PC-3 (cell line): ENCODE results near the gene LRFN4.

Source experiments
- CTCF ChIP-seq: fragments of 300-600 bp; sonication (generic); conservative IDR thresholded peaks from 2 replicates; pipeline ENCODE4 v1.5.1; 2017; ENCODE audit warnings: antibody characterized with exemption, low read depth, mild to moderate bottlenecking, low read length
- EZH2 ChIP-seq: fragments of 300-600 bp; sonication (generic); IDR thresholded peaks from one replicate; pipeline ENCODE4 v1.6.1; 2017; ENCODE audit warnings: antibody characterized with exemption, mild to moderate bottlenecking, low read length; ENCODE audit not compliant: unreplicated experiment
- EZH2phosphoT487 ChIP-seq: fragments of 300-600 bp; sonication (generic); IDR thresholded peaks from 2 replicates; pipeline ENCODE4 v1.6.1; 2018; ENCODE audit warnings: mild to moderate bottlenecking, antibody characterized with exemption, low read length, borderline replicate concordance

- TF ChIP-seq CTCF (no peak), EZH2 (no peak), EZH2phosphoT487 (no peak)
Measured at GRCh38 chr11:66889960-66890359, 33.1 kb downstream of the LRFN4 start.
